Measurements from ENCODE around the gene ZMYND8. TPM values are rescaled to one million over a fixed set of nuclear protein-coding genes. Genes with fewer than 3 reads are reported as not detected.
"Not testable (repeated sequence)": the region's sequence is repeated elsewhere in the genome, so short reads cannot be mapped to it uniquely, and the experiment has no call there.

The ZMYND8 gene
- total and polyA plus RNA-seq, 2 experiments from 2014 or later: 10.2 to 12.4 TPM

DNA sequence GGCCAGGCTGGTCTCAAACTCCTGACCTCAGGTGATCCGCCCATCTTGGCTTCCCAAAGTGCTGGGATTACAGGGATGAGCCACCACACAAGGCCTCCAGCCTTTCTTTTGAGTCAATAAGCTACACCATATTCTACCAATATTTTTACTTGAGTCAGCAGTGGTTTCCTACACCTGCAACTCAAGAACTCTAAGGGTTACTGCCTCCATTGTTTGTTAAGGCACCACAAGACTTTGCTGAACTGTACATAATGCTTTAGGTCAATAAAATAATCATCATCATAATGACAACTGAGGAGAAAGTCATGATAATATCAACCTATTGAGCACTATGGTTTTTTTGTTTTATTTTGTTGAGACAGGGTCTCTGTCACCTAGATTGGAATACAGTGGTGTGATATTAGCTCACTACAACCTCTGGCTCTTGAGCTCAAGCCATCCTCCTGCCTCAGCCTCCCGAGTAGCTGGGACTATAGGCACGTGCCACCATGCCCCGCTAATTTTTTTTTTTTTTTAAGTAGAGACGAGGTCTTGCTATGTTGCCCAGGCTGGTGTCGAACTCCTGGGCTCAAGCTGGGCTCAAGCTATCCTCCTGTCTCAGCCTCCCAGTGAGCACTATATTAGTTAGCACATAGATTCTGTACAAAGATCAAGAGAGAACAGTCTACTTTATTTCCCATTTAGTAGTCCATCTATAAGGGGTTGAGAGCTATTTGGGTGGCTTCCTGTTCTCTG, 34.9 kb upstream of the ZMYND8 start:
- H3K4me1 ChIP-seq (ENCODE audit: insufficient read depth): peaks cover 13% of the 10 kb centered on the region
- H3K79me2 ChIP-seq (ENCODE audit: insufficient read depth): no peaks in the 10 kb centered on the region
- no peaks in the 10 kb centered on the region for H3K27me3 ChIP-seq (replicated peaks; ENCODE audit: insufficient read depth)
- peak overlapping the region; percentile 70 for H2AFZ ChIP-seq
- DNase-seq: no peak
- TF ChIP-seq EZH2 (IDR thresholded peaks at IDR 0.05; ENCODE audit: insufficient read depth, poor library complexity, severe bottlenecking): no peak
- in situ Hi-C loops (cut with MboI): no loop called here
- no peak overlapping the region for H3K4me2 ChIP-seq (ENCODE audit: unreplicated experiment)
- H3K9me2 ChIP-seq (ENCODE audit: insufficient read depth): no peaks in the 10 kb centered on the region
- WGBS, 2 experiments (ENCODE audit: low coverage in 1 of 2, low lambda C conversion rate in 2 of 2, missing lambda C conversion rate in 2 of 2): 87 to 92% methylated on average over 6 of the region's 6 CpGs
- H3F3A ChIP-seq (ENCODE audit: insufficient read depth): peaks cover 25% of the 10 kb centered on the region
- no peaks in the 10 kb centered on the region for H3K9me3 ChIP-seq (ENCODE audit: low read depth)
- H4K20me1 ChIP-seq (ENCODE audit: insufficient read depth): no peaks in the 10 kb centered on the region
- H3K36me3 ChIP-seq (ENCODE audit: low read depth): no peaks in the 10 kb centered on the region
- no peak overlapping the region for H3K4me3 ChIP-seq
- no peak overlapping the region for H3K9ac ChIP-seq
- H3K27ac ChIP-seq: peak overlapping the region; percentile 91

DNA sequence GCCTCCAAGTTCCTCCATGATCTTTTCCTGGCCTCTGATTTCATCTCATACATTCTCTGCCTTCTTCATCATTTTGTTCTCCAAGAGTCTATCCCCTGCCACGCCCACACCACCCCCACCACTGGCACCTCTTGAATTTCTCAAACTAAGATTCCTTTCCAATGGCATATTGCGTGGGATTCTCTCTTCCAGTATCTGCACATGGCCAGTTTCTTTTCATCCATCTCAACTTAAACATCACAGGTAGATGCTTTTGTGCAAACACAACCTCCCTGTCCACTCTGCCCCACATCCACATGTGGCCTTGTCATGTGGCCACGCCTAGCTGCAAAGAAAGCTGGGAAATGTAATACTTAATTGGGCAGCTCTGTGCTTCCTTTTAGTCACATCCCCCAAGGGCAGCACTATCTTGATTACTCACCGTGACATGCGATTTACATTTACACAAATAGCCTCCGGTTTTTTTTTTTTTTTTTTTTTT, 33.4 kb upstream of the ZMYND8 start:
- H3K36me3 ChIP-seq (ENCODE audit: low read depth): no peaks in the 10 kb centered on the region
- no peaks in the 10 kb centered on the region for H3K79me2 ChIP-seq (ENCODE audit: insufficient read depth)
- no peaks in the 10 kb centered on the region for H3K9me3 ChIP-seq (ENCODE audit: low read depth)
- no peaks in the 10 kb centered on the region for H3K27me3 ChIP-seq (replicated peaks; ENCODE audit: insufficient read depth)
- 60 to 63% methylated on average over 5 to 6 of the region's 6 CpGs for WGBS, 2 experiments (ENCODE audit: low coverage in 1 of 2, low lambda C conversion rate in 2 of 2, missing lambda C conversion rate in 2 of 2)
- H3K4me1 ChIP-seq (ENCODE audit: insufficient read depth): peaks cover 13% of the 10 kb centered on the region
- H4K20me1 ChIP-seq (ENCODE audit: insufficient read depth): no peaks in the 10 kb centered on the region
- TF ChIP-seq EZH2 (IDR thresholded peaks at IDR 0.05; ENCODE audit: insufficient read depth, poor library complexity, severe bottlenecking) (no peak), EZH2phosphoT487 (IDR thresholded peaks at IDR 0.05; ENCODE audit: insufficient read depth, low read depth) (no peak)
- peaks cover 28% of the 10 kb centered on the region for H3F3A ChIP-seq (ENCODE audit: insufficient read depth)
- no peak overlapping the region for H3K4me2 ChIP-seq (ENCODE audit: unreplicated experiment)
- in situ Hi-C loops (cut with MboI): loop anchor here (10.0 kb wide), 4 partner anchors 115 to 625 kb away; no protein-coding TSS in a partner anchor
- H3K9ac ChIP-seq: no peak overlapping the region
- no peaks in the 10 kb centered on the region for H3K9me2 ChIP-seq (ENCODE audit: insufficient read depth)
- peak overlapping the region; percentile 55 for H3K27ac ChIP-seq
- DNase-seq: peak; percentile 77
- peak overlapping the region; percentile 56 for H2AFZ ChIP-seq
- no peak overlapping the region for H3K4me3 ChIP-seq

DNA sequence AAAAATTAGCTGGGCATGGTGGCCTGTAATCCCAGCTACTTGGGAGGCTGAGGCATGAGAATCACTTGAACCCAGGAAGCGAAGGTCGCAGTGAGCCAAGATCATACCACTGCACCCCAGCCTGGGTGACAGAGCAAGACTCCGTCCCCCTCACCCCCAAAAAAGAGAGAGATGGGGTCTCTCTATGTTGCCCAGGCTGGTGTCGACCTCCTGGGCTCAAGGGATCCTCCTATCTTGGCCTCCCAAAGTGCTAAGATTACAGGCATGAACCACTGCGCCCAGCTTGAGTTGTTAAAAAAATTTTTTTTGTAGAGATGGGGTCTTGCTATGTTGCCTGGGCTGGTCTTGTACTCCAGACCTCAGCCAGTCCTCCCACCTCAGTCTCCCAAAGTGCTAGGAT, 29.5 kb upstream of the ZMYND8 start:
- peaks cover 16% of the 10 kb centered on the region; the same call in 1 of the 2 replicates for H3K4me1 ChIP-seq (ENCODE audit: insufficient read depth)
- H3K9me3 ChIP-seq (ENCODE audit: low read depth); H3K4me2 ChIP-seq (ENCODE audit: unreplicated experiment); H3K4me3 ChIP-seq; H2AFZ ChIP-seq; H4K20me1 ChIP-seq (ENCODE audit: insufficient read depth); H3K36me3 ChIP-seq (ENCODE audit: low read depth); H3K9me2 ChIP-seq (ENCODE audit: insufficient read depth); H3K79me2 ChIP-seq (ENCODE audit: insufficient read depth); H3K27me3 ChIP-seq (replicated peaks; ENCODE audit: insufficient read depth); H3K9ac ChIP-seq; H3F3A ChIP-seq (ENCODE audit: insufficient read depth); H3K27ac ChIP-seq; DNase-seq: not testable (repeated sequence)
- WGBS, 2 experiments (ENCODE audit: low coverage in 1 of 2, low lambda C conversion rate in 2 of 2, missing lambda C conversion rate in 2 of 2): 97 to 98% methylated on average over 5 of the region's 5 CpGs
- in situ Hi-C loops (cut with MboI): loop anchor here (10.0 kb wide), 4 partner anchors 111 to 621 kb away; no protein-coding TSS in a partner anchor

DNA sequence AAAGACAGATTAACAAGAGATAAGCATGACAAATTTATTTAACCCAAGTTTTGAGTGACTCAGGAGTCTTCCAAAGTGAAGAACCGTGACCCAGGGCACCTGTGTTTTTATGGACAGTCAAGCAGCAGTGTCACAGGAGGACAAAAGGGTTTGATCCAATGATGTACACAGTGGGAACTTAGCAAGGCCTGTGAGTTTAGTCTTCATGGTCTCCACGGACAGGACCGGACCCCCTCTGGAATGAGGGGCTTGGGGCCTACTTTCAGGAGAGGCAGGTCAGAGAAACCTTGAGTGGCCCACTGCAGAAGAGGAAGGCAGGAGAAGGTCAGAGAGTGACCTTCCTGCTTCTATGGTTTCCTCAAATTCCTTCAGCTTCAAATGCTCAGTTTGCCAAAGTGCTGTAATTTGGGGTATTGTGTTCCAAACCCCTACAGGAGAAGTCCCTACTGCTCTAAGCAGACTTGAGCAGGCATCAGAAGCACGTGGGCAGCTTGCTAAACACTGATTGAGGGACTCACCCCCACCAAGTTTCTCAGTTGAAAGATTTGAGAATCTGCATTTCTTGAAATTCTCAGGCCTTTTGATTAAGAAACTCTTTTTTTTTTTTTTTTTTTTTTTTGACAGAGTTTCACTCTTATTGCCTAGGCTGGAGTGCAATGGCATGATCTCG, 26.4 kb upstream of the ZMYND8 start:
- DNase-seq: no peak
- Histone ChIP-seq H3K27ac (no peak overlapping the region), H3K79me2 (ENCODE audit: insufficient read depth) (no peaks in the 10 kb centered on the region), H2AFZ (peak overlapping the region; percentile 62), H3K36me3 (ENCODE audit: low read depth) (no peaks in the 10 kb centered on the region), H3F3A (ENCODE audit: insufficient read depth) (0 out of 2 replicates have a peak, but pooled peaks cover 3% of the 10 kb centered on the region), H3K4me1 (ENCODE audit: insufficient read depth) (peaks cover 29% of the 10 kb centered on the region), H3K9me3 (ENCODE audit: low read depth) (no peaks in the 10 kb centered on the region), H3K4me2 (ENCODE audit: unreplicated experiment) (no peak overlapping the region), H3K4me3 (no peak overlapping the region), H4K20me1 (ENCODE audit: insufficient read depth) (no peaks in the 10 kb centered on the region), H3K9me2 (ENCODE audit: insufficient read depth) (no peaks in the 10 kb centered on the region), H3K27me3 (replicated peaks; ENCODE audit: insufficient read depth) (no peaks in the 10 kb centered on the region), H3K9ac (no peak overlapping the region)
- in situ Hi-C loops (cut with MboI): loop anchor here (10.0 kb wide), 4 partner anchors 108 to 618 kb away; no protein-coding TSS in a partner anchor
- no peak for TF ChIP-seq EZH2 (IDR thresholded peaks at IDR 0.05; ENCODE audit: insufficient read depth, poor library complexity, severe bottlenecking)
- no peak for TF ChIP-seq EZH2phosphoT487 (IDR thresholded peaks at IDR 0.05; ENCODE audit: insufficient read depth, low read depth)
- 90% methylated on average over 5 of the region's 5 CpGs for WGBS, 2 experiments (ENCODE audit: low coverage in 1 of 2, low lambda C conversion rate in 2 of 2, missing lambda C conversion rate in 2 of 2)

Measured in GM23248 (cell line).